ENCODE measurements around the gene CHMP5.

The CHMP5 gene

DNA sequence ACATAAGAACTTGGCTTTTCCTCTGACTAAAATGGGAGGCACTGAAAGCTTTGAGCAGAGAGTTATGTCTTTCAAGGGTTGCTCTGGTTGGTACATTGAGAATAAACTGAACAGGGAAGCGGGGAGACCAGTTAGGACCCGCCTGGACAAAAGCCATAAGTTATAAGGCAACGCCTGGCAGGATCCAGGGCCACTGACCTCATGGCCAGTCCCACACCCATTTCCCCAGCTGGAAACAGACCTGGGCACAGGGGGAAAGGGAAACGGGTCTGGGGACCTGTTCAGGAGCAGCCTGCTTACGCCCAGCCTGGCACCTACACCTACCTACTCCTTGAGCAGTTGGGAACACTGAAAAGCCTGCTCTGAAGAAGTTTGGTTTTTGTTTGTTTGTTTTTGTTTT, 23.6 kb upstream of the CHMP5 start:
- no peak for DNase-seq (ENCODE audit: low read depth, low spot score)
- H3K27ac ChIP-seq, result no peak overlapping the region

DNA sequence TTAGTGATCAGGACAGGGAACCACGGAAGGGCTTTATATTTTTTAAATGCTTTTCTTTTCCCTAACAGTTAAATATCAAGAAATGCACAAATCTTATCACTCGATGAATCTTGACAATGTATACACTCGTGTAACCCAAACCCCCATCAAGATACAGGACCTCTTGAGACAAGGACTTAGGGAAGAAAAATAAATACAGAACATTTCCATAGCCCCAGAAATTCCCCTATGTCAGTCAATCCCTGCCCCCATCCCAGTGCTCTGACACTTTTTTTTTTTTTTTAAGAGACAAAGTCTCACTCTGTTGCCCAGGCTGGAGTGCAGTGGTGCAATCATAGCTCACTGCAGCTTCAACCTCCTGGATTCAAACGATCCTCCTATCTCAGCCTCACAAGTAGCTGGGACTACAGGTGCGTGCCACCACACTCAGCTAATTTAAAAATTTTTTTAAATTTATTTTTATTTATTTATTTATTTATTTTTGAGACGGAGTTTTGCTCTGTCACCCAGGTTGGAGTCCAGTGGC, 22.2 kb upstream of the CHMP5 start:
- no peak overlapping the region for H3K27ac ChIP-seq
- DNase-seq (ENCODE audit: low read depth, low spot score), result no peak

DNA sequence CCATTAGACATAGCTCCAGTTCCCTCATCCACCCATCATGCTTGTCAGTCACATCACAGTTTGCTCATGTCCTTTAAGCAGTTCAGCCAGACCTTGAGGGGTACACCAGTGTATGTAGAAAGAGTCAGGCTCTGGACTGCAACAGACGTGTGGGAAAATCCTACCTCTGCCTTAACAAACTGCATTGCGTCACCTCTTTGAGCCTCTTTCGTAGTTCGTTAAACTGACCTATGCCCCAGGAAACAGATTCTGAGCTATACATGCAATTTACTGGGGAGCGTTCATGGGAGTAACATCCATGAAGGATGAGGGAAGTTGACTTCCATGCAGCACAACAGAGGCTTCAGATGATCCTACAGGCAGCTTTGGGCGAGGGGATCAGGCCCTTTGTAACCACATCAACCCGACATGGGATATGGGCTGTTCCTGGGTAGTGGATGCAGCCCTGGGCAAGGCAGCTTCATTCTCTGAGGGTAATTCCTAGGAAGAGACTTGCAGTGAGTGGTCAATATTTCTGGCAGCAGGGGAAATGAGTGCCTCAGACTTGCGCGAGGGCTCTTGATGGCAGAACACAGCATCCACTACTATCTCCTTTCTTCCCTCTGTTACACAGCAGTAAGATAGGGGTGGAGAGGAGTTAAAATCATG, 20.6 kb upstream of the CHMP5 start:
- H3K27ac ChIP-seq, result no peak overlapping the region
- no peak for DNase-seq (ENCODE audit: low read depth, low spot score)

DNA sequence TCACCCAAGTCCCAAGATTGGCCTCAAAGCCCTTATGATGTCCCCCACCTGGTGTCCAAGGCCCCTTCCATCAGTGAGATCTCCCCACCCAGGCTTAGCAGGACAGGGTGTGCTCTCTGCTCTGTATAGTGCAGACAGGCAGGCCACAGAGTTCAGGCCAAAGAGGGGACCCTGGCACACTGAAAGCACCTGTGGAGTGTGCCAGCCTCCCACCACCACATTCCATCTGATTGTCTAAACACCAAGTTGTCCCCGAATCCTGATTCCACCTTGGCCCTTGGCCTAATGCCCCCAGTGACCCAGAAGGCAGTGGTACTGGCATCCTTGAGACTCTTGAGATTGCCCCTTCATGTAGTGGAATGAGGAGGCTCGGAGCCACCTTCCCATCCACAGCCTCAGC, 19.5 kb upstream of the CHMP5 start:
- no peak for DNase-seq (ENCODE audit: low read depth, low spot score)
- H3K27ac ChIP-seq, result no peak overlapping the region

DNA sequence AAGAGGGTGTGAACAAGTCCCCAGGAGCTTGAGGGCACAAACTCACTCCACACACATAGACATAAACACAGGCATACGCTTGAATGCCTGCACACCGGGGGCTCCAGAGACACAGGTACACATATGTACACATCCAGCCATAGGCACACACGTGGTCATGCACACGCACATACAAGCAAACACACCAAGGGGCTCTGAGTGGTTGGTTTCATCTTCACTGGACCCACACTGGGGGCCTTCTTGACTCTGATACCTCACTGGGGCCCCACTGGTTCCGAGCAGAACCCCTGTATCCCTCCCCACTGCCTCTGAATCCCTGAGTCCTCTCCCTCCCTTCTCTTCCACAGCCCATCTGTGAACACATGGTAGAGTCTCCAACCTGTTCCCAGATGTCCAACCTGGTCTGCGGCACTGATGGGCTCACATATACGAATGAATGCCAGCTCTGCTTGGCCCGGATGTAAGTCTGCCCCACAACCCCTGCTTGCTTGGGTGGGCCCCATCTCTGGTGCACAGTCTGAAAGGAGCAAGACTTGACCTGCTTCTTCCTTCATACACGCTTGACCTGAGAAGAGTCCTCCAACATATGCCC, 18.5 kb upstream of the CHMP5 start:
- no peak for DNase-seq (ENCODE audit: low read depth, low spot score)
- H3K27ac ChIP-seq, result no peak overlapping the region

DNA sequence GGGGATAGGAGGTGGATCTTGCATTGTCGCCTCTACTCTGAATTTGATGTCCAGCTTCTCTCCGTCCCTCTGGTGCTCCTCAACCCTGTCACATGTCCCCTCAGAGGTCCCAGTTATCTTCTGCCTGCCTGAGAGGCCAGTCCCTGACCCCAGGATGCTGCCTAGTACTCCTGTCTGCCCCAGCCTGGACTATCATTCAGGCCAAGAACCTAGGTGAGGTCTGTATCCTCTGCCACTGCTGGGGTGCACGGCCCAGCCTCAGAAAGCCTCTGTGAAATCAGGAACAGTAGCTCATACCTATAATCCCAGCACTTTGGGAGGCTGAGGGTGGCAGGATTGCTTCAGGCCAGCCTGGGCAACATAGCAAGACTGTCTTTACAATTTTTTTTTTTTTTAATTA, 16.2 kb upstream of the CHMP5 start:
- no peak for DNase-seq (ENCODE audit: low read depth, low spot score)
- H3K27ac ChIP-seq, result no peak overlapping the region

DNA sequence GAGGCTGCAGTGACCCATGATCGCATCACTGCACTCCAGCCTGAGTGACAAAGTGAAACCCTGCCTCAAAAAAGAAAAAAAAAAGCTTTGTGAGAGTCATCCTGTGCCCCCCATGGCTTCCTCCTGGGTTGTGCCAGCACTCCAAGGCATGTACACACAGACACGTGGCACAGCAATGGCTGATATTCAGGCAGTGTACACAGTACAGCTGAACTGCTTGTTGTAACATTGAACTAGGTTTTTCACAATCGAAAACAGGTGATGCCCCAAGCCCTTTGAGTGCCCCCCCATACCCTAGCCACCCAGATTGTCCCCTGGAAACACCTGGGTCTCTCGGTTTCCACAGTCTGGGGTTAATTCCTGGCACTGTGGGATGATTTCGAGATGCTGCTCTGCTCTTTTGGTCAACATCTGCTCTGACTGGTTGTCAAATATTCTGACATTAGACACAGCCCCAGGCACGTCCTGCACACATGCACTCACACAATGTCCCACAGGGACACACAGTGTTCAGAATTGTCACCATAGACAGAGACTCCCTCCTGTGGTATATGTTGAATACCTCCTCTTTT, 15.7 kb upstream of the CHMP5 start:
- no peak for DNase-seq (ENCODE audit: low read depth, low spot score)
- H3K27ac ChIP-seq, result peak overlapping the region; percentile 72

DNA sequence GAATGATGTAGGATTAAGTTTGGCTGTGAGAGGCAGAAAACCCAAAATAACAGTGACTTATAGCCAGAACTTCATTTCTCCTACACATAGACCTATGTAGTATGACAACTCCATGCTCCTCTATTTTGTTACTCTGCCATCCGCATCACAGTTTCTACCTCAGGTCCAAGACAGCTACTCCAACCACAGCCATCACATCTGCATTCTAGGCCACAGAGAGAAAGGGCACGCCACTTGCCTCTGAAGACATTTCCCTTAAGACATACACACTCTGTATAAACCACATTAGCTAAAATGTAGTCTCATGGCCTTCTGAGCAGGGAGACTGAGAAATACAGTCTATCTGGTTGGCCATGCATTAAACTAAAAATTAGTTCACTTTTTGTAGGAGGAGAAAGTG, 14.9 kb upstream of the CHMP5 start:
- DNase-seq (ENCODE audit: low read depth, low spot score), result no peak
- peak overlapping the region; percentile 72 for H3K27ac ChIP-seq

DNA sequence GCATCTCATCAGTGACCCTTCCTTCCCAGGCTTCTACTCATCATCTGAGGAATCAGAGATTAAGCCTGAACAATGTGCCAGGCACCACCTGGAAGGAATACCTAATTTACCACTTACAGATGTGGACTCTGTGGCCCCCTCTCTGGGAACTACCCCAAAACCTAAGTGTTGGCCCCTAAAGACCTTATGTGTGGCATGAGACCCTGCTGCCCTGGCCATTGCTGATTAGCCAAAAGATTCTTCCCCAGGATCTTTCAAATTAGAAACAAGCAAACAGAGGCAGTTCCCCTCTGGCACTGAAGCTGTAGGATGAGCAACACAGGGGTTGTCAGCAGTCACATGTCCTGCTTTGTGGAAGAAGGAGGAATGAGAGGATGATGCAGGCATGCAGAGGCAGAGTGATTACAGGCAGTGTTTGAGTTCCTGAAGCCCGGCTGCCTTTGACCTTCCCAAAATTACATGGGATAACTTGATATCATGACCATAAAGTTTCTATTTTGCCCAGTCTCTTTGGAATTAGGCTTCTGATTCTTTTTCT, 14.3 kb upstream of the CHMP5 start:
- H3K27ac ChIP-seq, result peak overlapping the region; percentile 72

DNA sequence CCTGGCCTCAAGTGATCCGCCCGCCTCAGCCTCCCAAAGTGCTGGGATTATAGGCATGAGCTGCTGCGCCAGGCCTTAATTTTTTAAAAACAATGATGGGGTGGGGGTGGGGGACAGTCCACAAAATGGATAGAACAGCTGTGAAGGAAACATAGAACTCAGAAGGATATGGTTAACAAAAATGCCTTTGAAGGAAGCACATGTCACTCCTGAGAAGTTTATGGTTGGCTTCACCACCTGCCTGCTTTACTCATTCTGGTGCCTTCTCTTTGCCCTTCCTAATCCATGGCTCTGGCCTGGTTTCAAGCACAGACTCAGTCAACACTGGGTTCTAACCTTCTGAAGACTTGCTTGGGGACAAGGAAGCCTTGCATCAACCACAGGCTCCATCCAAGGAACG, 10.6 kb upstream of the CHMP5 start:
- no peak overlapping the region for H3K27ac ChIP-seq
- no peak for DNase-seq (ENCODE audit: low read depth, low spot score)

More for the DNA sequence above, 14.3 kb upstream of the CHMP5 start:
- DNase-seq (ENCODE audit: low read depth, low spot score), result peak; percentile 37

DNA sequence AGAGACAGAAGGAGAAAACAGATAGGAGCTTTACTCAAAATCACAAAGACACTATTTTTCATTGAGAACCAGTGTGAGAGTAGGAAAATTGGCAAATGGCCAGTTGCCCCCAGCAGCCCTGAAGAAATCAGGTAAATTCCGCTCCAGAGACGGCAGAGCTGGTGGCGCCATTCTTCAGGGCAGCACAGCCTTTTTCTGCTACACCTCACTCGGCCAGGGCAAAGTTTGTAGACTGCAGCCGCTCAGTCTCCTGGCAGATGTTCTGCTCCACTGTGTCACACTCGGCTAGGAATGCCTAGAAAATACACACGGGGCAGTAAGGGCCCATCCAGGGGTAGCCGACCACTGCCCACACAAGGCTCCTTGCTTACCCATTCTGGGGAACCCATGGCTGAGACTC, 9.8 kb upstream of the CHMP5 start:
- H3K27ac ChIP-seq, result no peak overlapping the region
- DNase-seq (ENCODE audit: low read depth, low spot score), result no peak

DNA sequence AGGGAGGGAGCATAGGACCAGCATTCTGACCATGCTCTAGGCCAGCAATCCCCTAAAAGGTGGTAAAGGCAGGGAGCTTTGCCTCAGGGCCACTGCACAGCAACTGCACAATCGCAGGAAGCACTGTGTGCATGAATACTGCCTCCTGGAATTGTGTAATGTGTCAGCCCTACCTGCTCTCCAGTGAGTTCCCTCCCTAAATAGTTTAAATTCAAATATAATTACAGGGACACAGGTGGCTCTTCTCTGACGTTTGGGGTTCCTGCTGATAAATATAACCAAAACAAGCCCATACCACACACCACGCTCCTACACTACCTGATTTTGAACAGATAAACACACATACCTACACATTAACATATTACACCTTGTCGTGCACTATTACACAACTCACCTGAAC, 9.4 kb upstream of the CHMP5 start:
- DNase-seq (ENCODE audit: low read depth, low spot score), result no peak
- H3K27ac ChIP-seq, result peak overlapping the region; percentile 43

DNA sequence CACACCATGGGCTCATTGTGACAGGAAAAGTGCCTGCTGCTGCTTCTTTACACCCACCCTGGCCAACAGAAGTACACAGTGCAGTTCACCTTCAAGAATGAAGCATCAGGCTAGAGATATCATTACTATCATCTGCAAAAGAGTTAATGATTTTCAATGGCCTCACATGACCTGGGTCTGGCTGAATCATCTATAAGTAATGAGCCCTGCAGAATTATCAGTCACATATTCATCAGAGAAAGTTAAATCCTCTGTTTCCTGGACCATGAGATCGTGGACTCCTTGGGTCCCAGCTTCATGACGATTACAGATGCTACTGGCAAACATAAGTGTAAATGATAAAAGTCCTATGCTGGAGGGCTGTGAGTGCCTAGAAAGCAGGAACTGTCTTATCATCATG, 8.6 kb upstream of the CHMP5 start:
- H3K27ac ChIP-seq, result peak overlapping the region; percentile 43
- DNase-seq (ENCODE audit: low read depth, low spot score), result no peak

DNA sequence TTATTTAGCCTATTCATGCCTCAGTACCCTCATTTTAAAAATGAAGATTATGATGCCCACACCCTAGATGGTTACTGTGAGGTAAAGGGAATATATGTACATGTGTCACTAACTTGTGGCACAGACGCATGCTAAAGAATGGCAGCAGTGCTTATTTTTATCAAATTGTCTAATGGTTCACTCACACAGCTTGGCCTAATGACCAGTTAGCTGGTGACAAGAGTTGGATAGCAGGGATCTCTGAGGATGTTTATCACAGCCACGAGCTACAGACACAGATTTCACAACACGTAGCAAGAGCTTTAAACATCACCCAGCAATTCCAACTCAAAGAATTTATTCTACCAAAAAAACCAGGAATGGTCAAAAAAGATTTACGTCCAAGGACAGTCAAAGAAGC, 7.6 kb upstream of the CHMP5 start:
- no peak overlapping the region for H3K27ac ChIP-seq
- no peak for DNase-seq (ENCODE audit: low read depth, low spot score)

DNA sequence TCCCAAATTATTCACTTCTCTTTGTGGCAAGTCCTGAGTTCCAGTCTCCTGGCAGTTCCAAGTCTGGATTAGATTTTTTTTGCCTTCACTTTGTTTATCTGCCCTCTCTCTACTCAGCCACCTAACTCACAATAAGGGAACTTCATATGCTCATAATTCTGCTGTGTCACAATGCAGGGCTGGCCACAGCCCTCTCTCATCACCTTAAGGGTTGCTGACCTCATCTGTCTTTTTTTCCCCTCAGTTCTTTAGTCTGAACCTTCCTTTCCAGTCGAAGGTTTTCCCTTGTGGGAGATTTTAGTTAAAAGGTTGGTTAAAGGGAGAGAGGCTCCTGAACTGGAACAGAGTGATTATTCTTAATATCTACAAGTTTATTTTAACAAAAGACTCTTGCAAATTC, 4.5 kb upstream of the CHMP5 start:
- no peak for DNase-seq (ENCODE audit: low read depth, low spot score)
- H3K27ac ChIP-seq, result no peak overlapping the region

DNA sequence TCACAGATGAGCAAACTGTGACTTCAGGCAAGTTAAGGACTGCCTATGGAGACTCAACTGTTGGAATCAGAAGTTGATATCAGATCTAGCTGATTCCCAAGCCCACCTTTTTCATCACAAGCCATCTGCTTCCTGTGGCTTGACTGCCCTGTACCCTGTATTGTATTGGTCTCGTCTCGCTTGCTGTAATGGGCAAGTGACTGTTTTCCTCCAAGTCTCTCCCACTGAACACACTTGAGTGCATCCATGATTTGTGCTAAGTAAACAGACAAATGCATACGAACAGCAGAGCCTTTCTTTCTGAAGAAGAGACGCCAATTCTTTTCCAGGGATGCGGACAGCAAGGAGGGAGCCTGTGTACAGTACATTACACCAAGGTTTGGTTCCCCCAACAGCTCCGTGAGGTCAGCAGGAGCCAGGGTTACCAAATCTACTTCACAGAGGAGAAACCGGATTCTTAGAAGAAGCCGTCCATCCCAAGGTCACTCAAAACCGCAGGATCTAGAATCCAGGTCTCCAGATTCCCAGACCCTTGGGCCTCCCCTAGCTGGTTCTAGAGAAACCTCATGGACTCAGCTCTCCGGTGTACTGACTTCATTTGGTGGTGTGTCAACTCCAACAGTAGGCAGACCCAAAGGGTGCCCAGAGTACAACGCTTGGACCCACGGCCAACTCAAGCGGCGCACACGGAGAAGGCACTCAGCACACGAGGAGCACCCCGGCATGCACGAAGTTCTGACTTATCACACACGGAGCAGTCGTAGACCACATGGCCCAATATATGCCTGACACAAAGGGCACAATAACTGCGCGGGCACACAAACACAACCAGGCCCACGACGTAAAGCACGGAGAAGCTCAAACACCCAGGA, 1.5 kb upstream of the CHMP5 start:
- H3K27ac ChIP-seq, result peak overlapping the region; percentile 75
- DNase-seq (ENCODE audit: low read depth, low spot score), result no peak

DNA sequence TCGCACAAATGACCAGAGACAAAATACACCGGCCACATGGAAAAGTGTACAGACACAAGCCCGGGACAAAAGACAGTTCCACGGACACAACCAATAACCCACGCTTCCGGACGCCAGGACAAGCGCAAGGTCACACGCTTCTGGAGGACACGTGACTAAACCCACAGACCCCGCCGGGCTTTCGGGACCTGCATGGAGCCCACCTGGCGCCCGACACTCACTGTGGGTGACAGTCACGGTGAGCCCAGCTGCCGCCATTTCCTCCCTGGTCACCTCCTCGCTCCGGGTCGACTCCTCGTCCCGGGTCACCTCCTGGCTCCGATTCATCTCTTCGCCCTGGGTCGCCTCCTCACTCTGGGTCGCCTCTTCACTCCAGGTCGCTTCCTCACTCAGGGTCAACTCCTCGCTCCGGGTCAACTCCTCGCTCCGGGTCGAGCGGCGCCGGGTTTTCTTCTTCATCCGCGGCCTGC, 811 bp upstream of the CHMP5 start:
- peak overlapping the region; percentile 75 for H3K27ac ChIP-seq
- no peak for DNase-seq (ENCODE audit: low read depth, low spot score)

DNA sequence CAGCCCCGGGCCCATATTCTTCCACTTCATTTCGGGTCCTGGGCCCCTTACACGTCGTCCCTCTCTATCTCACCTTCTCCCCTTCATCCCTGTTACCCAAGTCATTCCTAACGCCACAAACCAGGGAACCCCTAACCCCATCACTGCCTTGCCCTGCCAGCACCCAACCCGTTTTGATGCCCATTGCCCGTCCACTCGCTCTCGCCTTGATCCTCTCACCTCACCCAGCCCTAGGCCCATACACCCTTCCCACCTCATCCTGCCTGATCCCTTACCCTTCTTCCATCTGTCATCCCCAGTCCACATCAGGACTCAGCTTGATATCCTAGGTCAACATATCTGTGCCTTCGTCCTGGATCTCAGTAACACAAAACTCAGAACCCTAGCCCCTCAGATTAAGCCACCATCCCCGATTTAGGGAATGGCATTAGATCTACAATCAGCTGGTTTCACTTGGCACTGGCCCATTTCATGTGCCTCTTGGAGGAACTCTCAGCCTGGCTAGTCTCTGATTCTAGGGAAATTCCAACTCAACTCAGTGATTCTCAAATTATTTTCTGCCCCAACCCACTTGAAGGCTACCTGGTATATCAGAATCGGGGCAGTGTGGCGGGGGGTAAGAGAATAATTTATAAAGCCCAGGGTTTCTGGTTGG, 489 bp downstream of the CHMP5 start:
- peak overlapping the region; percentile 75 for H3K27ac ChIP-seq
- no peak for DNase-seq (ENCODE audit: low read depth, low spot score)

DNA sequence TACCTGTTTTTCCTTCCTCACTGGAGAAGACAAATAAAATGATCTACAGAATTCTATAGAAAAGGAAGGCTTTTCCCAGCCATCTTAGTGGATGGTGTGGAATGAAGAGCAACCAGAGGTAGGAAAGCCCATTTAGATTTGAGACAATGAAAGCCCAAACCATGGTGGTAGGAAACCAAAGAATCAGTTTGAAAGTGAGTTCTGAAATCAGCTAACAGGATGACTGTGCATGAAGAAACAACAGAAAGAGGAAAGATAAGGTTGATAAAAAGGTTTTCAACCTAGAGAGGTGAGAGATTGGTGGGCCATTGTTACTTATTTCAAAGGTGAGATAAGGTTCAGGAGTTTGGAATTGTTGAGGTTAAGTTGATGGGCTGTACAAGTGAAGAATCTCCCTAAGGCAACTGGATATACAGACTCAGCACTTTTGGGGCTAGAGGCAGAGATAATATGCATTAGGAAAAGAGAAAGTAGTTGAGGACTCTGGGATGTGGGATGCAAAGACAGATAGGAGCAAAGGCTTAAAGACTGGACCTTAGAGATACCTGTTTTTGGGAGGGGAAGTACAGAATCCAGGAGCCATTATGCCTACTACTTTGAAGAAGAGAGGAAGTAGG, 2.4 kb downstream of the CHMP5 start:
- H3K27ac ChIP-seq, result no peak overlapping the region
- DNase-seq (ENCODE audit: low read depth, low spot score), result no peak

DNA sequence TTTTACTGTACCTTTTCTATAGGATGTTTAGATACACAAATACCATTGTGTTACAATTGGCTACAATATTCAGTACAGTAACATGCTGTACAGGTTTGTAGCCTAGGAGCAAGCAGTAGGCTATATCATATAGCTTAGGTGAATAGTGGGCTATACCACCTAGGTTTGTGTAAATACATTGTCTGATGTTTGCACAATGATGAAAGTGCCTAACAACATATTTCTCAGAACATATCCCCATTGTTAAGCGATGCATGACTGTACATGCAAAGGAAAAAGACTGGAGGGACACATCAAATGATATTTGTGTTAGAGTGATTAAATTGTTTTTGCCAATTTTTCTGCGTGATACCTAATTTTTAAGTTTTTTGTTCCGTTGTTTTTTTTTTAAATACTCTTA, 5.3 kb downstream of the CHMP5 start:
- no peak overlapping the region for H3K27ac ChIP-seq
- DNase-seq (ENCODE audit: low read depth, low spot score), result no peak
